Measurements from ENCODE around the gene SPIC.

GRCh38 chr12:101485021-101485420 is 9.9 kb downstream of the SPIC start:
- TF ChIP-seq EGR1 (IDR thresholded peaks at IDR 0.05; ENCODE audit: borderline replicate concordance, low read depth, low read length), result no peak
- no peak for TF ChIP-seq CTCF (IDR thresholded peaks at IDR 0.05; ENCODE audit: control extremely low read depth in 1 of 3, insufficient read depth in 1 of 3, low read depth in 1 of 3, low read length in 3 of 3)
- no peak for TF ChIP-seq POLR2AphosphoS5 (IDR thresholded peaks at IDR 0.05; ENCODE audit: low read depth, low read length)
- TF ChIP-seq EP300 (IDR thresholded peaks at IDR 0.05; ENCODE audit: borderline replicate concordance in 1 of 2, low read depth in 2 of 2, low read length in 2 of 2), result no peak
- no peak for TF ChIP-seq RFX5 (IDR thresholded peaks at IDR 0.05; ENCODE audit: borderline replicate concordance, low read depth, low read length)
- no peak for TF ChIP-seq USF2 (IDR thresholded peaks at IDR 0.05; ENCODE audit: low read length)
- TF ChIP-seq RXRA (IDR thresholded peaks at IDR 0.05; ENCODE audit: insufficient read depth, low read depth, low read length), result no peak
- TF ChIP-seq ATF3 (IDR thresholded peaks at IDR 0.05; ENCODE audit: insufficient read depth, low read depth, low read length), result no peak
- TF ChIP-seq E2F6 (IDR thresholded peaks at IDR 0.05), result no peak
- no peak for TF ChIP-seq SUZ12 (IDR thresholded peaks at IDR 0.05; ENCODE audit: low read length)
- no peak for TF ChIP-seq POLR2A (IDR thresholded peaks at IDR 0.05; ENCODE audit: control extremely low read depth in 1 of 2, low read depth in 2 of 2, low read length in 2 of 2)
- TF ChIP-seq TAF1 (IDR thresholded peaks at IDR 0.05; ENCODE audit: low read depth, low read length), result no peak
- no peak for TF ChIP-seq ZNF274 (IDR thresholded peaks at IDR 0.05; ENCODE audit: borderline replicate concordance, extremely low read depth, low read length)
- TF ChIP-seq CEBPB (IDR thresholded peaks at IDR 0.05; ENCODE audit: low read depth, low read length), result no peak
